K562 (cell line): Measurements from ENCODE around the gene GATC. TPM values are rescaled to one million over a fixed set of nuclear protein-coding genes. Genes with fewer than 3 reads are reported as not detected.

Experiments
- ATAC-seq: fragments of 200-7000 bp; cut with Tn5 transposase; 3 replicates; pipeline ENCODE4 v1.9.1; 2020; ENCODE audit warnings: moderate library complexity
- BruUV-seq: library from RNA; stranded (reverse); fragments of 400-500 nt; replicated peaks from 2 replicates; lab custom pipeline; 2021; lab: Mats Ljungman, UMichigan
- CTCF ChIA-PET: fragments of 300-600 bp; formaldehyde crosslinking; extraction: SDS; loops from one replicate; lab custom pipeline; 2021; ENCODE audit warnings: low intra/inter-chr PET ratio; lab: Yijun Ruan, JAX
- POLR2A ChIA-PET: fragments of 300-600, 350-650 bp; sonication (Branson Sonifier 250); formaldehyde crosslinking; extraction: SDS; loops from one replicate; lab custom pipeline; 2021; ENCODE audit warnings: antibody characterized with exemption, inconsistent platforms; lab: Yijun Ruan, JAX
- DNase-seq, 4 experiments: peaks; one replicate each; pipeline versions ENCODE4 v3.0.0 to v3.0.0-alpha.2; 2011 to 2018; ENCODE audit warnings: low spot score in 3 of 4, mixed read lengths in 3 of 4; ENCODE audit errors: extremely low read depth in 1 of 4
- FAIRE-seq: peaks from 2 replicates; lab custom pipeline; 2011; peaks lifted over from hg19 to GRCh38; lab: Jason Lieb, UNC
- H2AFZ ChIP-seq: 2 replicates; pipeline ENCODE4 v1.6.0; 2011; ENCODE audit warnings: low read depth, low read length, control low read depth, inconsistent platforms
- H3K27ac ChIP-seq: fragments of 200-600 bp; 3 replicates; pipeline ENCODE4 v1.8.0; 2011; ENCODE audit warnings: low read depth, mild to moderate bottlenecking, control low read depth, inconsistent platforms, low read length, moderate library complexity, mixed read lengths; ENCODE audit errors: extremely low read depth
- H3K27me3 ChIP-seq, 2 experiments: fragments of 300-600 bp in 1 of 2; 2 replicates in 1 of 2; 3 replicates in 1 of 2; pipeline versions ENCODE4 v1.6.0 to v1.8.0; 2011; ENCODE audit warnings: inconsistent platforms in 2 of 2, low read length in 2 of 2, mild to moderate bottlenecking in 1 of 2, mixed read lengths in 1 of 2, moderate library complexity in 1 of 2; ENCODE audit not compliant: control insufficient read depth in 2 of 2, insufficient read depth in 2 of 2
- H3K36me3 ChIP-seq: fragments of 300-600 bp; 3 replicates; pipeline ENCODE4 v1.8.0; 2011; ENCODE audit warnings: mild to moderate bottlenecking, low read length, inconsistent platforms; ENCODE audit not compliant: control insufficient read depth, insufficient read depth
- H3K4me1 ChIP-seq, 2 experiments: fragments of 200-600 bp in 1 of 2; replicated peaks in 1 of 2; 2 replicates in 1 of 2; 3 replicates in 1 of 2; pipeline versions ENCODE4 v1.5.1 to v1.8.0; 2011; ENCODE audit warnings: inconsistent platforms in 2 of 2, low read length in 2 of 2, mild to moderate bottlenecking in 1 of 2, mixed read lengths in 1 of 2, moderate library complexity in 1 of 2; ENCODE audit not compliant: control insufficient read depth in 2 of 2, insufficient read depth in 2 of 2
- H3K4me2 ChIP-seq: 2 replicates; pipeline ENCODE4 v1.6.1; 2011; ENCODE audit warnings: low read length, control low read depth, inconsistent platforms, mixed read lengths; ENCODE audit not compliant: insufficient read depth
- H3K4me3 ChIP-seq: fragments of 200-600 bp; sonication (generic), shearing (Covaris generic); 2 replicates; pipeline ENCODE4 v1.5.1; 2016; ENCODE audit warnings: control low read depth, inconsistent platforms
- H3K79me2 ChIP-seq: fragments of 200-600 bp; 3 replicates; pipeline ENCODE4 v1.8.0; 2011; ENCODE audit warnings: low read length, inconsistent platforms; ENCODE audit not compliant: control insufficient read depth, insufficient read depth
- H3K9ac ChIP-seq, 2 experiments: 2 replicates each; pipeline versions ENCODE4 v1.6.0 to v1.6.1; 2011; ENCODE audit warnings: low read depth in 2 of 2, low read length in 2 of 2, control low read depth in 1 of 2, inconsistent platforms in 1 of 2, mild to moderate bottlenecking in 1 of 2, mixed read lengths in 1 of 2; ENCODE audit not compliant: insufficient read depth in 1 of 2
- H3K9me1 ChIP-seq: one replicate; pipeline ENCODE4 v1.6.0; 2011; ENCODE audit warnings: inconsistent platforms, mild to moderate bottlenecking, low read length, moderate library complexity; ENCODE audit not compliant: control insufficient read depth, insufficient read depth
- H3K9me3 ChIP-seq: replicated peaks from 2 replicates; pipeline ENCODE4 v1.5.1; 2011; ENCODE audit warnings: low read depth, low read length, inconsistent platforms; ENCODE audit not compliant: control insufficient read depth, insufficient read depth
- H4K20me1 ChIP-seq: replicated peaks from 2 replicates; pipeline ENCODE4 v1.6.1; 2011; ENCODE audit warnings: low read length, inconsistent platforms, mixed read lengths; ENCODE audit not compliant: control insufficient read depth, insufficient read depth
- ASH1L ChIP-seq: fragments of 450-650 bp; IDR thresholded peaks from 2 replicates; pipeline ENCODE4 v1.6.1; 2018; ENCODE audit warnings: borderline replicate concordance, mild to moderate bottlenecking, low read depth; ENCODE audit not compliant: partially characterized antibody
- CBX3 ChIP-seq, 2 experiments: IDR thresholded peaks; 1 replicate in 1 of 2; 2 replicates in 1 of 2; pipeline ENCODE4 v1.6.1; 2012; ENCODE audit warnings: inconsistent platforms in 2 of 2, low read length in 2 of 2, borderline replicate concordance in 1 of 2, control low read depth in 1 of 2
- CREB1 ChIP-seq, 2 experiments: sonication (generic) in 1 of 2; formaldehyde crosslinking in 1 of 2; IDR thresholded peaks; 2 replicates each; pipeline versions ENCODE4 v1.6.1 to v1.8.0; 2012 to 2022; ENCODE audit warnings: inconsistent platforms in 1 of 2, mild to moderate bottlenecking in 1 of 2, missing genetic modification reagents in 1 of 2, moderate library complexity in 1 of 2
- CSDE1 ChIP-seq, 2 experiments: fragments of 450-650 bp; IDR thresholded peaks; 2 replicates each; pipeline ENCODE4 v1.6.1; 2016; ENCODE audit warnings: mild to moderate bottlenecking in 1 of 2
- MYC ChIP-seq, 2 experiments: fragments of 250-450 bp in 1 of 2; sonication (Bioruptor Pico) in 1 of 2; IDR thresholded peaks; 2 replicates each; pipeline versions ENCODE4 v1.5.1 to v1.6.1; 2012 to 2021; ENCODE audit warnings: low read depth in 2 of 2, borderline replicate concordance in 1 of 2, improper control_type of control experiment in 1 of 2, low read length in 1 of 2, mild to moderate bottlenecking in 1 of 2, moderate library complexity in 1 of 2
- POLR3A ChIP-seq: IDR thresholded peaks from 2 replicates; pipeline ENCODE4 v1.6.1; 2011; ENCODE audit warnings: borderline replicate concordance, mild to moderate bottlenecking, moderate library complexity; ENCODE audit not compliant: insufficient read length, insufficient read depth; ENCODE audit errors: extremely low read depth
- TRIM28 ChIP-seq: fragments of 450-650 bp; IDR thresholded peaks from 2 replicates; pipeline ENCODE4 v1.6.1; 2017
- ZNF75A ChIP-seq: fragments of 450-650 bp; formaldehyde crosslinking; IDR thresholded peaks from 2 replicates; pipeline ENCODE4 v1.4.0; 2020; ENCODE audit warnings: mild to moderate bottlenecking
- WGBS: fragments of 100-300 bp; shearing (Covaris generic); methylation state at CpG from one replicate; pipeline ENCODE4 v1.1.6; 2016; ENCODE audit warnings: low coverage, mixed read lengths; ENCODE audit not compliant: insufficient coverage; ENCODE audit errors: missing lambda C conversion rate; 5-methylcytosine and 5-hydroxymethylcytosine counted together
- in situ Hi-C: fragments of 300-500 bp; cut with MboI; formaldehyde crosslinking; loops from 4 replicates; pipeline ENCODE4 v1.15.0; 2018; ENCODE audit warnings: inconsistent platforms, mixed read lengths
- intact Hi-C: fragments of 100-400 bp; cut with micrococcal nuclease; formaldehyde crosslinking; loops from 2 replicates; pipeline ENCODE4 v1.14.2; 2022
- polyA plus RNA-seq, 8 experiments: library from polyadenylated mRNA; depleted of rRNA in 4 of 8; stranded (reverse) in 5 of 8; unstranded in 3 of 8; fragments of >200 nt; fragmentation: Nextera tagmentation in 2 of 8; fragmentation: Illumina TruSeq in 1 of 8; extraction: Ambion mirVana in 2 of 8; extraction: Trizol in 1 of 8; gene quantifications; 2 replicates each; pipeline versions ENCODE4 v1.2.1 to v1.2.3, GENCODE V29; 2011 to 2014; ENCODE audit warnings: inconsistent platforms in 1 of 8, missing spikeins in 1 of 8
- total RNA-seq, 7 experiments: library from RNA; depleted of rRNA in 6 of 7; stranded (reverse); fragments of >200 nt in 6 of 7; fragmentation: Illumina TruSeq in 2 of 7; extraction: Trizol in 2 of 7; gene quantifications; 2 replicates each; pipeline versions ENCODE4 v1.2.1 to v1.2.3, GENCODE V29; 2011 to 2021; ENCODE audit warnings: low replicate concordance in 1 of 7
- TF ChIP-seq, protein P1 (sequence below): fragments of 250-450 bp; sonication (Bioruptor Pico); IDR thresholded peaks from 2 replicates; pipeline ENCODE4 v1.9.0; 2021; ENCODE audit warnings: mild to moderate bottlenecking, inconsistent platforms
- TF ChIP-seq, protein P2 (sequence below): fragments of 450-650 bp; IDR thresholded peaks from 2 replicates; pipeline ENCODE4 v1.7.1; 2018; ENCODE audit warnings: mild to moderate bottlenecking, low read depth; ENCODE audit not compliant: partially characterized antibody
- TF ChIP-seq, protein P3 (sequence below): fragments of 150-350 bp; conservative IDR thresholded peaks from 2 replicates; pipeline ENCODE4 v1.6.1; 2014; ENCODE audit warnings: low read length

GATC gene
- total and polyA plus RNA-seq, 9 of the 15 experiments (the other 6 are each of a cell fraction or from before 2014, with no cell fraction given), result 5.8 to 52.6 (median 28.2) TPM

DNA sequence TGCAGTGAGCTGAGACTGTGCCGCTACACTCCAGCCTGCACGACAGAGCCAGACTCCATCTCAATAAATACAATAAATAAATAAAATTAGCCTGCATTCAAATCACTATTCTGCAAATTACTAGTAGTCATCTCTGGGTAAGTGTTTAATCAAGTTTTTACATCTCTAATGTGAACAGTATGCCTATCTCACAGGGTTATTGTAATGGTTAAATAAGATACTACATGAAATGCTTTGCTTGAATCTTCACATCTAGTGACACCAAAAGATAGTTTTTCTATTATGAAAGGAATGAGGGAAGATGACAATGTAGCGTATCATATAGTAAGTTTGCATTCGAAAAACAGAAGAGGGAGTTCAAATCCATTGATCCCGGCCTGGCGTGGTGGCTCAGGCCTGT lies 21.2 kb downstream of the GATC start:
- ChIA-PET POLR2A (interaction anchor here (1.0 to 3.5 kb wide), 5 partner anchors 11 to 175 kb away, joined by 3 to 16 read pairs (median 12); partner anchors contain the start of genes RNU4-1 and RNU4-2), CTCF (interaction anchor here (1.1 to 2.2 kb wide), 2 partner anchors 111 to 239 kb away, joined by 6 to 11 read pairs; no protein-coding TSS in a partner anchor)
- ATAC-seq (no peak), DNase-seq (no peak), FAIRE-seq (no peak)
- TF ChIP-seq, protein P1, sequence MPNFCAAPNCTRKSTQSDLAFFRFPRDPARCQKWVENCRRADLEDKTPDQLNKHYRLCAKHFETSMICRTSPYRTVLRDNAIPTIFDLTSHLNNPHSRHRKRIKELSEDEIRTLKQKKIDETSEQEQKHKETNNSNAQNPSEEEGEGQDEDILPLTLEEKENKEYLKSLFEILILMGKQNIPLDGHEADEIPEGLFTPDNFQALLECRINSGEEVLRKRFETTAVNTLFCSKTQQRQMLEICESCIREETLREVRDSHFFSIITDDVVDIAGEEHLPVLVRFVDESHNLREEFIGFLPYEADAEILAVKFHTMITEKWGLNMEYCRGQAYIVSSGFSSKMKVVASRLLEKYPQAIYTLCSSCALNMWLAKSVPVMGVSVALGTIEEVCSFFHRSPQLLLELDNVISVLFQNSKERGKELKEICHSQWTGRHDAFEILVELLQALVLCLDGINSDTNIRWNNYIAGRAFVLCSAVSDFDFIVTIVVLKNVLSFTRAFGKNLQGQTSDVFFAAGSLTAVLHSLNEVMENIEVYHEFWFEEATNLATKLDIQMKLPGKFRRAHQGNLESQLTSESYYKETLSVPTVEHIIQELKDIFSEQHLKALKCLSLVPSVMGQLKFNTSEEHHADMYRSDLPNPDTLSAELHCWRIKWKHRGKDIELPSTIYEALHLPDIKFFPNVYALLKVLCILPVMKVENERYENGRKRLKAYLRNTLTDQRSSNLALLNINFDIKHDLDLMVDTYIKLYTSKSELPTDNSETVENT (CRISPR knock-in tag), result no peak
- no peak for TF ChIP-seq CREB1 (IDR thresholded peaks at IDR 0.05)
- TF ChIP-seq CREB1 (CRISPR knock-in tag; IDR thresholded peaks at IDR 0.05), result no peak
- TF ChIP-seq, protein P2, sequence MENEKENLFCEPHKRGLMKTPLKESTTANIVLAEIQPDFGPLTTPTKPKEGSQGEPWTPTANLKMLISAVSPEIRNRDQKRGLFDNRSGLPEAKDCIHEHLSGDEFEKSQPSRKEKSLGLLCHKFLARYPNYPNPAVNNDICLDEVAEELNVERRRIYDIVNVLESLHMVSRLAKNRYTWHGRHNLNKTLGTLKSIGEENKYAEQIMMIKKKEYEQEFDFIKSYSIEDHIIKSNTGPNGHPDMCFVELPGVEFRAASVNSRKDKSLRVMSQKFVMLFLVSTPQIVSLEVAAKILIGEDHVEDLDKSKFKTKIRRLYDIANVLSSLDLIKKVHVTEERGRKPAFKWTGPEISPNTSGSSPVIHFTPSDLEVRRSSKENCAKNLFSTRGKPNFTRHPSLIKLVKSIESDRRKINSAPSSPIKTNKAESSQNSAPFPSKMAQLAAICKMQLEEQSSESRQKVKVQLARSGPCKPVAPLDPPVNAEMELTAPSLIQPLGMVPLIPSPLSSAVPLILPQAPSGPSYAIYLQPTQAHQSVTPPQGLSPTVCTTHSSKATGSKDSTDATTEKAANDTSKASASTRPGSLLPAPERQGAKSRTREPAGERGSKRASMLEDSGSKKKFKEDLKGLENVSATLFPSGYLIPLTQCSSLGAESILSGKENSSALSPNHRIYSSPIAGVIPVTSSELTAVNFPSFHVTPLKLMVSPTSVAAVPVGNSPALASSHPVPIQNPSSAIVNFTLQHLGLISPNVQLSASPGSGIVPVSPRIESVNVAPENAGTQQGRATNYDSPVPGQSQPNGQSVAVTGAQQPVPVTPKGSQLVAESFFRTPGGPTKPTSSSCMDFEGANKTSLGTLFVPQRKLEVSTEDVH, result no peak
- no peak for TF ChIP-seq POLR3A
- TF ChIP-seq ZNF75A (CRISPR knock-in tag), result no peak
- TF ChIP-seq TRIM28, result no peak
- TF ChIP-seq CBX3 (IDR thresholded peaks at IDR 0.05; ENCODE audit: borderline replicate concordance in 1 of 2, low read length in 2 of 2), result no peak
- no peak for TF ChIP-seq MYC (IDR thresholded peaks at IDR 0.05; ENCODE audit: low read depth, low read length)
- TF ChIP-seq MYC (CRISPR knock-in tag; IDR thresholded peaks at IDR 0.05; ENCODE audit: borderline replicate concordance, low read depth), result no peak
- no peak for TF ChIP-seq ASH1L
- no peak for TF ChIP-seq CSDE1 (IDR thresholded peaks at IDR 0.05)
- TF ChIP-seq, protein P3, sequence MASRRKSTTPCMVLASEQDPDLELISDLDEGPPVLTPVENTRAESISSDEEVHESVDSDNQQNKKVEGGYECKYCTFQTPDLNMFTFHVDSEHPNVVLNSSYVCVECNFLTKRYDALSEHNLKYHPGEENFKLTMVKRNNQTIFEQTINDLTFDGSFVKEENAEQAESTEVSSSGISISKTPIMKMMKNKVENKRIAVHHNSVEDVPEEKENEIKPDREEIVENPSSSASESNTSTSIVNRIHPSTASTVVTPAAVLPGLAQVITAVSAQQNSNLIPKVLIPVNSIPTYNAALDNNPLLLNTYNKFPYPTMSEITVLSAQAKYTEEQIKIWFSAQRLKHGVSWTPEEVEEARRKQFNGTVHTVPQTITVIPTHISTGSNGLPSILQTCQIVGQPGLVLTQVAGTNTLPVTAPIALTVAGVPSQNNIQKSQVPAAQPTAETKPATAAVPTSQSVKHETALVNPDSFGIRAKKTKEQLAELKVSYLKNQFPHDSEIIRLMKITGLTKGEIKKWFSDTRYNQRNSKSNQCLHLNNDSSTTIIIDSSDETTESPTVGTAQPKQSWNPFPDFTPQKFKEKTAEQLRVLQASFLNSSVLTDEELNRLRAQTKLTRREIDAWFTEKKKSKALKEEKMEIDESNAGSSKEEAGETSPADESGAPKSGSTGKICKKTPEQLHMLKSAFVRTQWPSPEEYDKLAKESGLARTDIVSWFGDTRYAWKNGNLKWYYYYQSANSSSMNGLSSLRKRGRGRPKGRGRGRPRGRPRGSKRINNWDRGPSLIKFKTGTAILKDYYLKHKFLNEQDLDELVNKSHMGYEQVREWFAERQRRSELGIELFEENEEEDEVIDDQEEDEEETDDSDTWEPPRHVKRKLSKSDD, result no peak
- Histone ChIP-seq H3K4me1 (peaks cover 10 to 23% of the 10 kb centered on the region in 2 experiments), H2AFZ (no peak overlapping the region), H3K9ac (peak overlapping the region in 1 of 2 experiments; percentile 77; a peak in 2 of 4 replicates), H3K27ac (no peak overlapping the region), H3K79me2 (peaks cover 86% of the 10 kb centered on the region), H3K4me3 (no peak overlapping the region), H3K27me3 (no peaks in the 10 kb centered on the region), H3K4me2 (no peak overlapping the region), H3K9me3 (no peaks in the 10 kb centered on the region), H3K36me3 (peaks cover 60% of the 10 kb centered on the region), H4K20me1 (peaks cover 34% of the 10 kb centered on the region), H3K9me1 (no peaks in the 10 kb centered on the region)
- no TSS peak for BruUV-seq
- in situ Hi-C loops (no loop called here), intact Hi-C loops (loop anchor here (5.0 kb wide), 1 partner anchor 115 kb away; the partner anchor contains the start of gene POP5)
- 96% methylated on average over 6 of the region's 6 CpGs for WGBS
